ENCODE results near the gene RAI2.
A peak's percentile ranks its signal among the peaks of the same experiment; 100 is the strongest.

The RAI2 gene

DNA sequence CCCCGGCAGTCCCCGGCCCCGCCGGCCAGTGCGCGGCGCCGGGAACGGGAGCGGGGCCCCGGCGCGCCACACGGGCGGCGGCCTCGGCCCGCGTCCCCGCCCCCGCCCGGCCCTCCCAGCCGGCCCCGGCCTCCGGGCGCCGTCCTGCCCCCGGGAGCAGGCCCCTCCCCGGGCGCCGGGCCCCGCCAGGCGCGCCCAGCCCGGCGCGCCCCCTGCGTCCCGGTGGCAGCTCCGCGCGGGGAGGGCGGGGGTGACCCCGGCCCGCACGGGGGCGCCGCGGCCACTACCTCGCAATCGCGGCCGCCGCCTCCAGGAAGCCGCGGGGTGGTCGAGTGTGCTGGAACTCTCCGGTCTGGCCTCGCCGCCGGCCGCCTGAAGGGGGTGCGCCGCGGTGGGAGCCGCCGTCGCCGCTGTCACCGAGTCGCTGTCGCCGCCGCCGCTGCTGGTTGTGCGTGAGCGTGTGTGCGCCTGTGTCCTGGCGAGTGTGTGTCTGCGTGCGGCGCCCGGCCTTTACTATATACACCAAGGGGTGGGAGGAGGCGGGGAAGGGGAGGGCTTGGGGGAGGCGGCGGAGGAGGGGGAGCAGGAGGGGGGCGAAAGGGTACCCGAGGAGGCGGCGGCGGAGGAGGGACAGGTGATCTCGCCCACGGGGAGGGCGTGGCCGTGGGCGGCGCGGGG lies at the start of gene RAI2:
RAI2 (minus strand) TSS at position 488 of the 678 bp plus-strand sequence. CDS start 59,288 bp downstream, outside the sequence.
- TF ChIP-seq, protein P1, sequence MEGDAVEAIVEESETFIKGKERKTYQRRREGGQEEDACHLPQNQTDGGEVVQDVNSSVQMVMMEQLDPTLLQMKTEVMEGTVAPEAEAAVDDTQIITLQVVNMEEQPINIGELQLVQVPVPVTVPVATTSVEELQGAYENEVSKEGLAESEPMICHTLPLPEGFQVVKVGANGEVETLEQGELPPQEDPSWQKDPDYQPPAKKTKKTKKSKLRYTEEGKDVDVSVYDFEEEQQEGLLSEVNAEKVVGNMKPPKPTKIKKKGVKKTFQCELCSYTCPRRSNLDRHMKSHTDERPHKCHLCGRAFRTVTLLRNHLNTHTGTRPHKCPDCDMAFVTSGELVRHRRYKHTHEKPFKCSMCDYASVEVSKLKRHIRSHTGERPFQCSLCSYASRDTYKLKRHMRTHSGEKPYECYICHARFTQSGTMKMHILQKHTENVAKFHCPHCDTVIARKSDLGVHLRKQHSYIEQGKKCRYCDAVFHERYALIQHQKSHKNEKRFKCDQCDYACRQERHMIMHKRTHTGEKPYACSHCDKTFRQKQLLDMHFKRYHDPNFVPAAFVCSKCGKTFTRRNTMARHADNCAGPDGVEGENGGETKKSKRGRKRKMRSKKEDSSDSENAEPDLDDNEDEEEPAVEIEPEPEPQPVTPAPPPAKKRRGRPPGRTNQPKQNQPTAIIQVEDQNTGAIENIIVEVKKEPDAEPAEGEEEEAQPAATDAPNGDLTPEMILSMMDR (conservative IDR thresholded peaks at IDR 0.05): peak; percentile 34
- peak within 1 kb of the TSS; percentile 70 for H3K27ac ChIP-seq

DNA sequence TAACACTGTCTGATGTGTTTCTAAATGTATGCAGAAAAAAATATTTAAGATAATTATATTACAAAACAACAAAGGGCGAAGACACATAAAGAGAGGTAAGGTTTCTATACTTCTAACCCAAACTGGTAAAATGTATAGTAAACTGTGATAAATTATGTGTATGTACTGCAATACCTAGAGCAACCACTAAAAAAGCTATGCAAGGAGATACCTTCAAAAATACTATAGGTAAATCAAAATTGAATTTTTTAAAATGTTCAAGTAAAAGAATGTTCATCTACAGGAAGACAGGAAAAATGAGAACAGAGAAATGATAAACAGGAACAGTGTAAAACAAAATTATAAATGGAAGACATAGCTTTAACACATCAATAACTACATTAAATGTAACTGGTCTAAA lies 27.3 kb upstream of the RAI2 start:
- TF ChIP-seq, protein P1 (conservative IDR thresholded peaks at IDR 0.05): no peak

DNA sequence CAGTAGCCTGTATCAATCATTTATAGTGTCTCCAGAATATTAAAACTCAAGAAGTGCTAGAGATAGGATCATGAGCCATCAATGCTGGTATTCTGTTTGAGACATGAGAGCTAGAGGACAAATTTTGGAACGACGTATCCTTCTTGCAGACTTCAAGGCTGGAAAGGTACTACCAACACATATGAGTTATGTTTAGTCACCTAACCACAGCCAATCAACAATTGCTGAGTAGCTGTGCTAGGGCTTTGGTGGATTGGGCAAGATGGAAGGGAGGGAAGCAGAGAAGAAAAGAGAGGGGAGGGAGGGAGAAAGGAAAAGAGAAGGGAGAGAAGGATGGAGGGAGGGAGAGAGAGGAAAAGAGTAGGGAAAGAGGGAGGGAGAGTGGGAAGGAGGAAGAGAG lies 21.6 kb upstream of the RAI2 start:
- H3K27ac ChIP-seq: no peak overlapping the region
- TF ChIP-seq, protein P1 (conservative IDR thresholded peaks at IDR 0.05): no peak

More for the DNA sequence above, 27.3 kb upstream of the RAI2 start:
- no peak overlapping the region for H3K27ac ChIP-seq

DNA sequence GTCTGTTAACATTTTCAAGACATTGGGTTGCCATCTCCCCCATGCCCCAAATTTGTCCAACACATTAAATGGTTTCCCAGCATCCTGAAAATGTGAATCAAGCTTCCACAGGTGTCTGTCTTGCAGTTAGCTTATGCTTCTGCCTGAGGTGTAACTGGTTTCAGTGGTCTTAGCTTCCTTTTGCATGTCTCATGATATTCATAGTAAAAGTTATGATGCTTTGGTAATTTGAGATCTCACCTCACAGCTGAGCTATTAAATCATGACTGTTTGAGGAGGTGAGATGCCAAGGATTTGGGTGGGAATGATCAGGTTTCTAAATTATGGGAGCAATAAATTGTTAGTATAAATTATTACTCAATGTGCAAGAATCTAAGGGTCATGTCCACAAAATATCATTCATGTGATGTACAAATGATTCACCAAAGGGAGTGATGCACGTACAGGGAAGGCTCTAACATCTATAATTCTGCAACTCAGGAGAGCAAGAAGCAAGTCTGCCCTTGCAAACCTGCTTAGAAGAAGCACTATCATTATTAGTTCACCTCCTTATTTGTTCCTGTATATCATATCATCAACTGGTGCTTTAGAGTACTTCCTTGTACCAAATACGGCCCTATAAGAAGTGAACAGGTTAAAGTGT lies 17.1 kb upstream of the RAI2 start:
- TF ChIP-seq, protein P1 (conservative IDR thresholded peaks at IDR 0.05): no peak
- no peak overlapping the region for H3K27ac ChIP-seq

DNA sequence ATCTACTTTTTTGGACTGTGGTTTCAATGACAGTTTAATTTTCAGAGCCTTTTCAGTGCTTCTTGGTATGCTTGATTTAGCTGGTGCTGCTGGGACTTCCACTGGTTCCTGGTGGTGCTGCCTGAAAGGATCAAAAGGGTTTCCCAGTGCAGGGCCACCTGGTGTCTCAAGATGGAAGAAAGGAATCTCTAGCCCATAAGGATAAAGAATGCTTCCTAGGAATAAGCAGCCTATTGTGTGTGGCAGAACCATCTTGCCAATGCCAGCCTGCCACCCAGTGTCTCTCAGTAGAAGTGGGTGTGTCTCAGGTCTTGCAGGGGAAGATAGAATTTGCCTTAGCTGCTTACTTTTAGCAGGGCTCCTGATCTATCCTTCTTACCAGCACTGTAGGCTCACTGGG lies 15.0 kb upstream of the RAI2 start:
- TF ChIP-seq, protein P1 (conservative IDR thresholded peaks at IDR 0.05): no peak
- no peak overlapping the region for H3K27ac ChIP-seq

DNA sequence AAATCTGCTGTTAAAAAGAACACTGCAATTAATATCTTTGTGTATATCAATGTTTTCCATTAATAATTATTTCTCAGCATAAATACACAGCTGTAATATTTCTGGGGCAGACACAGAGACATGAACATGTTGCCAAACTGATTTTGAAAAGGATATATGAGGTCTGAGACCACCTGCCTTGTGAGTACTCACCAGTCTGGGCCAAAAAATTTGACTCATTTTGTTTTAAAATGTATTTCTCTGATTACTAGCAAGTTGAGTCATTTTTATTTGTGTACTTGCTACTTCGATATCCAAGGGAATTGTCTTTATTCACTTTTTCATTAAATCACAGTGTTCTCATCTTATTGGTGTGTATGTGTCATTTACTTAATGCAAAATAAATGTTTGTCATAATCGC lies 8.5 kb upstream of the RAI2 start:
- no peak overlapping the region for H3K27ac ChIP-seq
- TF ChIP-seq, protein P1 (conservative IDR thresholded peaks at IDR 0.05): no peak

DNA sequence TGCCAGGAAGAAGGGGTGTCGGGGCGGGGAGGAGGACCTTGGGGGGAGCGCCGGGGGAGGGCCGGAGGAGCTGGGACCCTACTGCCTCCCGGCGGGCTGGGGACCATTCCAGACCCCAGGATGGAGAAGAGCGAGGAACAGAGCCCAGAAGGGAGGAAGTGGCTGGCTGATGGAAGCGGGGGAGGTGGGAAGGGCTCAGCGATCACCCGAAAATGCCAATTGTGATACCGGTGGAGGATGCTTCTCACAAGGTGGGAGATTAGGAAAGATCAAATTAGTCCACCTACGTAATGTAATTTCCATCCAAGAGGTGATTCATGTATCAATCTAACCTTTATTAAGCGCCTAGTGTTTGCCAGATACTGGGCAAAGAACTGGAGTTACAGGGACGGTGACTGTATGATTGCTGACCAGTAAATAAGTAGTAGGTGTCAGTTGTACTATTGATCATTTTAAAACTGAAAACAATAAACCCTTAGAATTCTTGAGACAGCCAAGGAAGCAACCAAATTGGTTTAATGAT lies 452 bp upstream of the RAI2 start:
- TF ChIP-seq, protein P1 (conservative IDR thresholded peaks at IDR 0.05): no peak
- H3K27ac ChIP-seq: peak overlapping the region; percentile 70; the same call in 1 of the 2 replicates

Measured in VCaP (cell line).